GM12878 (cell line): Measurements from ENCODE around the gene LHX5. TPM values are rescaled to one million over a fixed set of nuclear protein-coding genes. Genes with fewer than 3 reads are reported as not detected.

Experiments
- ATAC-seq: fragments of 200-7000 bp; cut with Tn5 transposase; 3 replicates; pipeline ENCODE4 v1.9.1; 2020; ENCODE audit warnings: mild to moderate bottlenecking, moderate library complexity
- BruUV-seq: library from RNA; stranded (reverse); fragments of 400-500 nt; replicated peaks from 2 replicates; lab custom pipeline; 2021; lab: Mats Ljungman, UMichigan
- CTCF ChIA-PET: fragments of 300-600 bp; sonication (Branson Sonifier 250); formaldehyde crosslinking; extraction: SDS; loops from one replicate; lab custom pipeline; 2021; ENCODE audit warnings: inconsistent platforms; lab: Yijun Ruan, JAX
- POLR2A ChIA-PET: fragments of 350-600 bp; formaldehyde crosslinking; extraction: SDS; loops from one replicate; lab custom pipeline; 2021; ENCODE audit warnings: inconsistent platforms; lab: Charles Lee
- RAD21 ChIA-PET: fragments of 300-600 bp; sonication (Branson Sonifier 250); formaldehyde crosslinking; loops from one replicate; lab custom pipeline; 2023; ENCODE audit warnings: antibody characterized with exemption; ENCODE audit not compliant: unreplicated experiment; lab: Charles Lee
- SMC1A ChIA-PET: fragments of 300-600 bp; sonication (Branson Sonifier 250); formaldehyde crosslinking; loops from one replicate; lab custom pipeline; 2023; ENCODE audit not compliant: unreplicated experiment, uncharacterized antibody; lab: Charles Lee
- DNase-seq: peaks from one replicate; pipeline ENCODE4 v3.0.0-alpha.2; 2011; ENCODE audit warnings: low read depth, low spot score
- FAIRE-seq: peaks from 3 replicates; lab custom pipeline; 2011; peaks lifted over from hg19 to GRCh38; lab: Jason Lieb, UNC
- H2AFZ ChIP-seq: 2 replicates; pipeline ENCODE4 v1.6.0; 2011; ENCODE audit warnings: low read depth, low read length, control low read depth; ENCODE audit not compliant: control insufficient read depth
- H3K27ac ChIP-seq: 2 replicates; pipeline ENCODE4 v1.5.1; 2011; ENCODE audit warnings: control low read depth; ENCODE audit not compliant: control insufficient read depth, insufficient read depth
- H3K27me3 ChIP-seq, 2 experiments: replicated peaks in 1 of 2; 2 replicates each; pipeline versions ENCODE4 v1.6.0 to v1.6.1; 2011; ENCODE audit warnings: low read length in 1 of 2; ENCODE audit not compliant: control insufficient read depth in 2 of 2, insufficient read depth in 2 of 2
- H3K36me3 ChIP-seq, 2 experiments: 2 replicates each; pipeline ENCODE4 v1.5.1; 2011; ENCODE audit warnings: low read length in 1 of 2; ENCODE audit not compliant: control insufficient read depth in 2 of 2, insufficient read depth in 2 of 2
- H3K4me1 ChIP-seq: 2 replicates; pipeline ENCODE4 v1.6.1; 2011; ENCODE audit warnings: mild to moderate bottlenecking, low read length, moderate library complexity, mixed read lengths; ENCODE audit not compliant: control insufficient read depth, insufficient read depth
- H3K4me2 ChIP-seq: 2 replicates; pipeline ENCODE4 v1.6.0; 2011; ENCODE audit warnings: control low read depth; ENCODE audit not compliant: control insufficient read depth, insufficient read depth
- H3K4me3 ChIP-seq: fragments of 200-600 bp; sonication (generic); 2 replicates; pipeline ENCODE4 v1.5.1; 2016
- H3K79me2 ChIP-seq: 2 replicates; pipeline ENCODE4 v1.6.0; 2011; ENCODE audit warnings: low read length; ENCODE audit not compliant: control insufficient read depth, insufficient read depth
- H3K9ac ChIP-seq: 2 replicates; pipeline ENCODE4 v1.8.0; 2011; ENCODE audit warnings: low read length, control low read depth, mixed read lengths; ENCODE audit not compliant: control insufficient read depth, insufficient read depth
- H3K9me3 ChIP-seq: replicated peaks from 3 replicates; pipeline ENCODE4 v1.5.1; 2011; ENCODE audit warnings: mild to moderate bottlenecking, low read length; ENCODE audit not compliant: control insufficient read depth, insufficient read depth
- H4K20me1 ChIP-seq: 2 replicates; pipeline ENCODE4 v1.6.0; 2011; ENCODE audit not compliant: control insufficient read depth, insufficient read depth
- ATF7 ChIP-seq: fragments of 450-650 bp; IDR thresholded peaks from 2 replicates; pipeline ENCODE4 v1.6.1; 2016; ENCODE audit warnings: low read depth, mild to moderate bottlenecking
- HCFC1 ChIP-seq: fragments of 150-350 bp; IDR thresholded peaks from 2 replicates; pipeline ENCODE4 v1.6.1; 2014; ENCODE audit warnings: low read length
- KLF5 ChIP-seq: fragments of 450-650 bp; IDR thresholded peaks from 2 replicates; pipeline ENCODE4 v1.6.1; 2014; ENCODE audit warnings: mild to moderate bottlenecking; ENCODE audit not compliant: partially characterized antibody
- MEF2A ChIP-seq: IDR thresholded peaks from 2 replicates; pipeline ENCODE4 v1.6.1; 2011; ENCODE audit warnings: low read depth, mild to moderate bottlenecking, low read length, moderate library complexity; ENCODE audit not compliant: insufficient read depth
- POLR2AphosphoS2 ChIP-seq: IDR thresholded peaks from 2 replicates; pipeline ENCODE4 v1.6.1; 2011; ENCODE audit warnings: low read depth, mild to moderate bottlenecking, low read length, improper control_type of control experiment, moderate library complexity
- RBBP5 ChIP-seq: fragments of 200-600 bp; sonication (generic); conservative IDR thresholded peaks from 2 replicates; pipeline ENCODE4 v1.6.1; 2016
- TAF1 ChIP-seq: IDR thresholded peaks from 2 replicates; pipeline ENCODE4 v1.6.1; 2011; ENCODE audit warnings: mild to moderate bottlenecking, low read depth, low read length, borderline replicate concordance
- TCF7 ChIP-seq: IDR thresholded peaks from 2 replicates; pipeline ENCODE4 v1.6.1; 2014; ENCODE audit warnings: antibody characterized with exemption, borderline replicate concordance
- USF1 ChIP-seq: IDR thresholded peaks from 2 replicates; pipeline ENCODE4 v1.6.1; 2011; ENCODE audit warnings: borderline replicate concordance, low read depth, mild to moderate bottlenecking, moderate library complexity, mixed read lengths, low read length; ENCODE audit not compliant: insufficient read depth; ENCODE audit errors: extremely low read length
- ZZZ3 ChIP-seq: IDR thresholded peaks from 2 replicates; pipeline ENCODE4 v1.6.1; 2011; ENCODE audit warnings: low read depth; ENCODE audit not compliant: control insufficient read depth, insufficient read length
- WGBS: methylation state at CpG from one replicate; pipeline ENCODE4 v1.1.6; 2016; ENCODE audit warnings: low lambda C conversion rate; ENCODE audit not compliant: insufficient replicate concordance, insufficient coverage; ENCODE audit errors: missing lambda C conversion rate; 5-methylcytosine and 5-hydroxymethylcytosine counted together
- in situ Hi-C: fragments of 300-500 bp; cut with MboI; formaldehyde crosslinking; loops from 9 replicates; pipeline ENCODE4 v1.14.3; 2018; ENCODE audit warnings: mixed read lengths
- intact Hi-C: fragments of 100-400 bp; cut with micrococcal nuclease; formaldehyde crosslinking; loops from one replicate; pipeline ENCODE4 v1.14.2; 2022; ENCODE audit not compliant: unreplicated experiment
- polyA plus RNA-seq, 11 experiments: library from polyadenylated mRNA; depleted of rRNA in 4 of 11; unstranded in 6 of 11; stranded (reverse) in 5 of 11; fragments of >200 nt; fragmentation: Nextera tagmentation in 4 of 11; fragmentation: Illumina TruSeq in 1 of 11; extraction: Ambion mirVana in 4 of 11; extraction: Trizol in 1 of 11; gene quantifications; 1 replicate in 1 of 11; 2 replicates in 10 of 11; pipeline versions ENCODE4 v1.2.1 to v1.2.3, GENCODE V29; 2011 to 2016; ENCODE audit warnings: inconsistent platforms in 2 of 11, missing spikeins in 2 of 11, low read depth in 1 of 11
- total RNA-seq, 4 experiments: library from RNA; depleted of rRNA in 3 of 4; stranded (reverse); fragments of >200 nt in 3 of 4; fragmentation: Illumina TruSeq in 1 of 4; extraction: Trizol in 1 of 4; gene quantifications; 2 replicates each; pipeline versions ENCODE4 v1.2.1 to v1.2.3, GENCODE V29; 2013 to 2021

LHX5 gene
- total and polyA plus RNA-seq, 10 of the 15 experiments (the other 5 are each of a cell fraction or from before 2014, with no cell fraction given) = 0.03 TPM; not detected in 9

GRCh38 chr12:113472191-113473121 lies 785 bp upstream of the LHX5 start:
- DNase-seq (no peak), ATAC-seq (no peak), FAIRE-seq (no peak)
- POLR2A ChIA-PET = no interaction called here
- no peak overlapping the region for H2AFZ ChIP-seq
- H3K79me2 ChIP-seq = no peaks in the 10 kb centered on the region
- no peaks in the 10 kb centered on the region for H3K36me3 ChIP-seq
- CTCF ChIA-PET = no interaction called here
- H3K4me1 ChIP-seq = no peaks in the 10 kb centered on the region
- no peak overlapping the region for H3K27ac ChIP-seq
- in situ Hi-C loops = no loop called here
- no peak overlapping the region for H3K4me2 ChIP-seq
- H4K20me1 ChIP-seq = no peaks in the 10 kb centered on the region
- intact Hi-C loops = no loop called here
- peaks cover 23 to 33% of the 10 kb centered on the region in 2 experiments for H3K27me3 ChIP-seq
- no peaks in the 10 kb centered on the region; the same call in 2 of the 3 replicates for H3K9me3 ChIP-seq
- no peak for TF ChIP-seq MEF2A
- no peak for TF ChIP-seq USF1
- no peak for TF ChIP-seq POLR2AphosphoS2
- no peak for TF ChIP-seq TAF1
- TF ChIP-seq RBBP5 = no peak
- no peak for TF ChIP-seq ATF7
- TF ChIP-seq KLF5 = no peak
- no peak for TF ChIP-seq TCF7
- TF ChIP-seq ZZZ3 = no peak
- TF ChIP-seq HCFC1 = no peak
- BruUV-seq = no TSS peak
- H3K9ac ChIP-seq = no peak overlapping the region
- RAD21 ChIA-PET = no interaction called here
- WGBS = 49% methylated on average over 38 of the region's 51 CpGs
- SMC1A ChIA-PET = interaction anchor here (1.2 kb wide), 1 partner anchor 16 kb away, joined by 3 read pairs; no protein-coding TSS in a partner anchor
- no peak overlapping the region for H3K4me3 ChIP-seq
